H1 (cell line): ENCODE results near the gene NCBP1. TPM values are rescaled to one million over a fixed set of nuclear protein-coding genes. Genes with fewer than 3 reads are reported as not detected.

Source experiments
- CTCF ChIA-PET: fragments of 300-600 bp; sonication (Branson Sonifier 250); formaldehyde crosslinking; loops from one replicate; lab custom pipeline; 2021; ENCODE audit not compliant: partially characterized antibody; lab: Charles Lee
- POLR2A ChIA-PET: fragments of 300-600 bp; sonication (Branson Sonifier 250); formaldehyde crosslinking; loops from one replicate; lab custom pipeline; 2021; ENCODE audit warnings: inconsistent platforms; ENCODE audit not compliant: partially characterized antibody; lab: Charles Lee
- DNase-seq, 2 experiments: peaks; one replicate each; pipeline versions ENCODE4 v3.0.0 to v3.0.0-alpha.2; 2010 to 2022; ENCODE audit warnings: low spot score in 2 of 2, low read depth in 1 of 2, mixed read lengths in 1 of 2
- FAIRE-seq: peaks from 2 replicates; lab custom pipeline; 2011; peaks lifted over from hg19 to GRCh38; lab: Jason Lieb, UNC
- H2AFZ ChIP-seq: 2 replicates; pipeline ENCODE4 v1.8.1; 2012; ENCODE audit warnings: low read length, inconsistent platforms
- H2AK5ac ChIP-seq: 2 replicates; pipeline ENCODE4 v1.6.1; 2013; ENCODE audit warnings: low read depth, low read length
- H2BK120ac ChIP-seq: replicated peaks from 2 replicates; pipeline ENCODE3; 2013; ENCODE audit warnings: low read depth, low read length, inconsistent platforms
- H2BK12ac ChIP-seq: 2 replicates; pipeline ENCODE4 v1.6.1; 2013; ENCODE audit warnings: low read depth, low read length
- H2BK15ac ChIP-seq: 2 replicates; pipeline ENCODE4 v1.6.1; 2013; ENCODE audit warnings: low read length
- H2BK20ac ChIP-seq: 2 replicates; pipeline ENCODE4 v1.6.1; 2013; ENCODE audit warnings: low read length
- H2BK5ac ChIP-seq: 2 replicates; pipeline ENCODE4 v1.6.1; 2013; ENCODE audit warnings: low read depth, low read length
- H3K14ac ChIP-seq: 2 replicates; pipeline ENCODE4 v1.6.1; 2013; ENCODE audit warnings: inconsistent platforms; ENCODE audit not compliant: insufficient read length
- H3K18ac ChIP-seq: 2 replicates; pipeline ENCODE4 v1.6.1; 2013; ENCODE audit warnings: low read length; ENCODE audit errors: extremely low read depth
- H3K23ac ChIP-seq: 2 replicates; pipeline ENCODE4 v1.6.1; 2013; ENCODE audit warnings: inconsistent platforms; ENCODE audit not compliant: insufficient read length
- H3K23me2 ChIP-seq: 2 replicates; pipeline ENCODE4 v1.6.1; 2013; ENCODE audit warnings: low read depth, low read length
- H3K27ac ChIP-seq: 2 replicates; pipeline ENCODE4 v1.6.1; 2011; ENCODE audit warnings: low read depth, low read length, inconsistent platforms
- H3K27me3 ChIP-seq, 4 experiments: replicated peaks in 1 of 4; 1 replicate in 1 of 4; 2 replicates in 3 of 4; pipeline versions ENCODE4 v1.6.1 to v1.8.1; 2011 to 2013; ENCODE audit warnings: low read length in 3 of 4, mild to moderate bottlenecking in 3 of 4, inconsistent platforms in 2 of 4, mixed read lengths in 2 of 4, moderate library complexity in 1 of 4; ENCODE audit not compliant: control insufficient read depth in 3 of 4, insufficient read depth in 3 of 4; ENCODE audit errors: extremely low read depth in 1 of 4
- H3K36me3 ChIP-seq, 4 experiments: 2 replicates each; pipeline versions ENCODE4 v1.6.1 to v1.8.1; 2011 to 2013; ENCODE audit warnings: mild to moderate bottlenecking in 4 of 4, low read length in 3 of 4, moderate library complexity in 2 of 4, control low read depth in 1 of 4, inconsistent platforms in 1 of 4; ENCODE audit not compliant: insufficient read depth in 4 of 4, control insufficient read depth in 2 of 4
- H3K4ac ChIP-seq: replicated peaks from 2 replicates; pipeline ENCODE3; 2013; ENCODE audit warnings: low read length, low read depth, mixed read lengths, inconsistent platforms; ENCODE audit not compliant: insufficient read length
- H3K4me1 ChIP-seq, 4 experiments: replicated peaks in 1 of 4; 1 replicate in 1 of 4; 2 replicates in 3 of 4; pipeline versions ENCODE4 v1.6.1 to v1.8.1; 2011 to 2013; ENCODE audit warnings: low read length in 3 of 4, inconsistent platforms in 2 of 4, mixed read lengths in 1 of 4; ENCODE audit not compliant: insufficient read depth in 4 of 4, control insufficient read depth in 3 of 4
- H3K4me2 ChIP-seq, 2 experiments: 2 replicates each; pipeline versions ENCODE4 v1.6.1 to v1.8.1; 2011 to 2013; ENCODE audit warnings: low read depth in 2 of 2, low read length in 2 of 2, control low read depth in 1 of 2, inconsistent platforms in 1 of 2, mild to moderate bottlenecking in 1 of 2; ENCODE audit not compliant: insufficient read depth in 1 of 2
- H3K4me3 ChIP-seq, 4 experiments: fragments of 200-600, 300-600 bp in 1 of 4; sonication (generic), shearing (Covaris generic), sonication (Bioruptor Twin) in 1 of 4; 2 replicates each; pipeline versions ENCODE4 v1.5.1 to v1.8.1; 2011 to 2016; ENCODE audit warnings: low read length in 4 of 4, low read depth in 3 of 4, control low read depth in 2 of 4, inconsistent platforms in 2 of 4, mild to moderate bottlenecking in 2 of 4, mixed read lengths in 1 of 4, moderate library complexity in 1 of 4; ENCODE audit not compliant: insufficient read depth in 2 of 4; ENCODE audit errors: extremely low read depth in 1 of 4
- H3K56ac ChIP-seq: replicated peaks from 2 replicates; pipeline ENCODE3; 2013; ENCODE audit warnings: low read depth, mild to moderate bottlenecking, mixed read lengths, low read length, inconsistent platforms; ENCODE audit not compliant: insufficient read length
- H3K79me1 ChIP-seq: 2 replicates; pipeline ENCODE4 v1.6.1; 2013; ENCODE audit warnings: low read depth, low read length, control low read depth
- H3K79me2 ChIP-seq, 2 experiments: 2 replicates each; pipeline versions ENCODE4 v1.6.1 to v1.8.1; 2012 to 2013; ENCODE audit warnings: low read length in 2 of 2, mild to moderate bottlenecking in 2 of 2, inconsistent platforms in 1 of 2; ENCODE audit not compliant: insufficient read depth in 2 of 2, control insufficient read depth in 1 of 2
- H3K9ac ChIP-seq, 4 experiments: replicated peaks in 1 of 4; 1 replicate in 1 of 4; 2 replicates in 3 of 4; pipeline versions ENCODE4 v1.6.1 to v1.8.1; 2011 to 2013; ENCODE audit warnings: low read depth in 3 of 4, low read length in 3 of 4, control low read depth in 2 of 4, mild to moderate bottlenecking in 2 of 4, moderate library complexity in 2 of 4, inconsistent platforms in 1 of 4; ENCODE audit errors: extremely low read depth in 1 of 4
- H3K9me3 ChIP-seq, 2 experiments: 2 replicates each; pipeline versions ENCODE4 v1.6.1 to v1.8.1; 2012 to 2013; ENCODE audit warnings: mild to moderate bottlenecking in 2 of 2, moderate library complexity in 2 of 2, control low read depth in 1 of 2, inconsistent platforms in 1 of 2, low read depth in 1 of 2, low read length in 1 of 2, mixed read lengths in 1 of 2; ENCODE audit not compliant: insufficient read depth in 2 of 2
- H4K20me1 ChIP-seq, 2 experiments: replicated peaks in 1 of 2; 2 replicates each; pipeline versions ENCODE3 to v1.8.1; 2011 to 2013; ENCODE audit warnings: inconsistent platforms in 2 of 2, low read length in 2 of 2, mild to moderate bottlenecking in 1 of 2; ENCODE audit not compliant: insufficient read depth in 2 of 2, control insufficient read depth in 1 of 2
- H4K5ac ChIP-seq: 2 replicates; pipeline ENCODE4 v1.6.1; 2013; ENCODE audit warnings: low read length, low read depth, mixed read lengths, inconsistent platforms; ENCODE audit not compliant: insufficient read length
- H4K8ac ChIP-seq: 2 replicates; pipeline ENCODE4 v1.8.0; 2013; ENCODE audit warnings: mild to moderate bottlenecking, moderate library complexity, low read length, inconsistent platforms; ENCODE audit not compliant: insufficient read depth; ENCODE audit errors: extremely low read depth
- H4K91ac ChIP-seq: replicated peaks from 2 replicates; pipeline ENCODE3; 2013; ENCODE audit warnings: low read length, mixed read lengths, inconsistent platforms; ENCODE audit not compliant: insufficient read length
- ASH2L ChIP-seq: fragments of 200-600, 300-600 bp; sonication (generic); IDR thresholded peaks from one replicate; pipeline ENCODE4 v1.7.1; 2017; ENCODE audit warnings: low read length
- CEBPB ChIP-seq: IDR thresholded peaks from 2 replicates; pipeline ENCODE4 v1.6.1; 2012; ENCODE audit warnings: low read depth, low read length
- CREB1 ChIP-seq: IDR thresholded peaks from 2 replicates; pipeline ENCODE4 v1.6.1; 2012; ENCODE audit warnings: inconsistent platforms
- CTBP2 ChIP-seq: IDR thresholded peaks from 2 replicates; pipeline ENCODE4 v1.7.0; 2011; ENCODE audit warnings: borderline replicate concordance, mild to moderate bottlenecking, moderate library complexity, mixed read lengths, low read length; ENCODE audit not compliant: insufficient read depth, insufficient read length
- EZH2 ChIP-seq: fragments of 200-600 bp; sonication (generic); IDR thresholded peaks from 2 replicates; pipeline ENCODE4 v1.7.1; 2012; ENCODE audit warnings: low read depth, mild to moderate bottlenecking, moderate library complexity, low read length, inconsistent platforms; ENCODE audit not compliant: severe bottlenecking
- HDAC6 ChIP-seq: IDR thresholded peaks from one replicate; pipeline ENCODE4 v1.7.1; 2012; ENCODE audit warnings: low read depth, mild to moderate bottlenecking, inconsistent platforms, low read length, moderate library complexity
- KDM4A ChIP-seq: IDR thresholded peaks from one replicate; pipeline ENCODE4 v1.7.1; 2012; ENCODE audit warnings: low read depth, mild to moderate bottlenecking, moderate library complexity, low read length, inconsistent platforms; ENCODE audit not compliant: severe bottlenecking
- NRF1 ChIP-seq: IDR thresholded peaks from 2 replicates; pipeline ENCODE4 v1.6.1; 2011; ENCODE audit warnings: mild to moderate bottlenecking, low read depth, low read length, improper control_type of control experiment
- RFX5 ChIP-seq: IDR thresholded peaks from 2 replicates; pipeline ENCODE4 v1.6.1; 2011; ENCODE audit warnings: low read depth, low read length, improper control_type of control experiment, borderline replicate concordance
- RNF2 ChIP-seq: fragments of 200-900, 300-1000 bp; sonication (generic); IDR thresholded peaks from 2 replicates; pipeline ENCODE4 v1.7.1; 2016; ENCODE audit warnings: borderline replicate concordance, low read depth, mild to moderate bottlenecking, antibody characterized with exemption, low read length; ENCODE audit not compliant: poor library complexity, severe bottlenecking; ENCODE audit errors: missing control alignments
- RXRA ChIP-seq: IDR thresholded peaks from 2 replicates; pipeline ENCODE4 v1.6.1; 2011; ENCODE audit warnings: low read depth, mild to moderate bottlenecking, low read length, moderate library complexity; ENCODE audit not compliant: insufficient read depth
- TEAD4 ChIP-seq: IDR thresholded peaks from 2 replicates; pipeline ENCODE4 v1.6.1; 2012; ENCODE audit warnings: low read depth, low read length, inconsistent platforms, mixed read lengths
- YY1 ChIP-seq: IDR thresholded peaks from 2 replicates; pipeline ENCODE4 v1.6.1; 2011; ENCODE audit warnings: low read depth, mild to moderate bottlenecking, low read length
- WGBS, 2 experiments: shearing (Covaris generic) in 1 of 2; methylation state at CpG; one replicate each; pipeline versions ENCODE4 v1.1.6 to v1.1.7; 2013 to 2015; ENCODE audit warnings: low lambda C conversion rate in 2 of 2, mixed read lengths in 2 of 2, inconsistent platforms in 1 of 2, low coverage in 1 of 2, missing lambda C conversion rate in 1 of 2; ENCODE audit not compliant: insufficient replicate concordance in 2 of 2, insufficient coverage in 1 of 2, insufficient read length in 1 of 2; ENCODE audit errors: extremely low coverage in 1 of 2, missing lambda C conversion rate in 1 of 2; 5-methylcytosine and 5-hydroxymethylcytosine counted together
- polyA plus RNA-seq, 7 experiments: library from polyadenylated mRNA; depleted of rRNA in 3 of 7; stranded (reverse) in 5 of 7; unstranded in 2 of 7; fragments of >200 nt in 5 of 7; fragments of 200-250 nt in 2 of 7; gene quantifications; 1 replicate in 5 of 7; 2 replicates in 1 of 7; 4 replicates in 1 of 7; pipeline versions ENCODE4 v1.2.1 to v1.2.3, GENCODE V29; 2011 to 2013; ENCODE audit warnings: missing spikeins in 2 of 7, mixed read lengths in 2 of 7
- total RNA-seq: library from RNA; stranded (reverse); fragmentation: NEBNext Ultra II Directional; extraction: Animal tissue kit (Norgen Biotek cat#: 25700); gene quantifications from 2 replicates; pipeline ENCODE4 v1.2.1, GENCODE V29; 2021
- TF ChIP-seq, protein P1 (sequence below): IDR thresholded peaks from 2 replicates; pipeline ENCODE4 v1.6.1; 2012; ENCODE audit warnings: inconsistent platforms

NCBP1 gene
- total and polyA plus RNA-seq, 2 of the 8 experiments (the other 6 are each of a cell fraction or from before 2014, with no cell fraction given), result 14.7 to 54.0 TPM

DNA sequence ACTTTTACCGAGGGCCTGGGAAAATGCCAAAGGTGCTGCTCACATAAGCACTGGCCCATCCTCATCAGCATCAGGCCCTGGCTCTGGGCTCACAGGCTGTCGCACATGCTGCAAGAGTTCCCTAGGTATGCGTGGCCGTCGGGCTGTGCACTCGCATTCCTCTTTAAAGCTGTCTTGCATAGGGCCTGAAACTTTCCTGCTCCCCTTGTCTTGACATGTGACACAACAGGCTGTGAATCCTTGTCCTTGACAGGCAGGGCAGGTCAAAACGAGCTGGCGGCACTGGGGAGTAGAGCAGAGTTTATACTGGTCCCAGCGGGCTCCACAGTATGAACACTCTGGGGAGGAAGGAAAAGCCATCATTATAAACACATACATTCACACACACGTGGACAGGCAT lies 31.2 kb upstream of the NCBP1 start:
- Histone ChIP-seq H2BK5ac (no peak overlapping the region), H4K91ac (no peak overlapping the region), H3K9me3 (no peaks in the 10 kb centered on the region), H3K4me3 (no peak overlapping the region), H3K27me3 (no peaks in the 10 kb centered on the region), H3K14ac (no peak overlapping the region), H3K4me1 (peaks cover 0 to 5% (median 0%) of the 10 kb centered on the region in 4 experiments; a peak in 3 of 7 replicates), H3K79me2 (no peaks in the 10 kb centered on the region), H3K23ac (no peak overlapping the region), H3K27ac (no peak overlapping the region), H4K5ac (no peak overlapping the region), H2BK20ac (no peak overlapping the region), H3K79me1 (no peaks in the 10 kb centered on the region; the same call in 1 of the 2 replicates), H3K9ac (no peak overlapping the region), H2BK15ac (no peak overlapping the region), H2AFZ (no peak overlapping the region), H3K23me2 (no peaks in the 10 kb centered on the region), H3K36me3 (peaks cover 20 to 59% (median 40%) of the 10 kb centered on the region in 4 experiments), H3K4ac (no peak overlapping the region), H4K20me1 (no peaks in the 10 kb centered on the region), H3K56ac (no peak overlapping the region), H3K4me2 (no peak overlapping the region), H2BK120ac (no peak overlapping the region), H2BK12ac (no peak overlapping the region), H2AK5ac (no peak overlapping the region), H3K18ac (no peak overlapping the region), H4K8ac (no peak overlapping the region)
- ChIA-PET CTCF (interaction anchor here (1.4 to 22.2 kb wide), 5 partner anchors 11 to 216 kb away, joined by 3 to 574 read pairs (median 9); no protein-coding TSS in a partner anchor), POLR2A (interaction anchor here (1.0 to 1.2 kb wide), 2 partner anchors 101 to 122 kb away, joined by 4 read pairs; partner anchors contain the start of gene TMOD1)
- no peak for FAIRE-seq
- no peak for DNase-seq
- 87% methylated on average over 10 of the region's 10 CpGs; no CpG with 5 or more reads in 1 of the 2 experiments for WGBS, 2 experiments
- TF ChIP-seq EZH2, result no peak
- TF ChIP-seq ASH2L, result no peak
- no peak for TF ChIP-seq RXRA
- TF ChIP-seq KDM4A, result no peak
- TF ChIP-seq, protein P1, sequence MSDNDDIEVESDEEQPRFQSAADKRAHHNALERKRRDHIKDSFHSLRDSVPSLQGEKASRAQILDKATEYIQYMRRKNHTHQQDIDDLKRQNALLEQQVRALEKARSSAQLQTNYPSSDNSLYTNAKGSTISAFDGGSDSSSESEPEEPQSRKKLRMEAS, result no peak
- TF ChIP-seq CEBPB, result no peak
- no peak for TF ChIP-seq TEAD4
- TF ChIP-seq RNF2, result no peak
- no peak for TF ChIP-seq CTBP2
- no peak for TF ChIP-seq NRF1
- TF ChIP-seq RFX5, result no peak
- TF ChIP-seq HDAC6, result no peak
- TF ChIP-seq YY1, result no peak
- TF ChIP-seq CREB1, result no peak
